SJCRH30 (cell line): ENCODE data around the gene RHOBTB1. TPM values are rescaled to one million over a fixed set of nuclear protein-coding genes. Genes with fewer than 3 reads are reported as not detected.

Experiments used
- DNase-seq, 2 experiments: peaks; one replicate each; pipeline ENCODE4 v3.0.0-alpha.2; 2015 to 2020
- H3K27ac ChIP-seq: fragments of 250-450 bp; sonication (Bioruptor Pico); 2 replicates; pipeline ENCODE4 v1.5.1; 2020; ENCODE audit warnings: mild to moderate bottlenecking, moderate library complexity
- H3K27me3 ChIP-seq: fragments of 250-450 bp; sonication (Bioruptor Pico); 2 replicates; pipeline ENCODE4 v1.5.1; 2020; ENCODE audit warnings: mild to moderate bottlenecking, moderate library complexity
- H3K36me3 ChIP-seq: fragments of 250-450 bp; sonication (Bioruptor Pico); 2 replicates; pipeline ENCODE4 v1.5.1; 2020; ENCODE audit warnings: mild to moderate bottlenecking, moderate library complexity
- H3K4me1 ChIP-seq: fragments of 250-450 bp; sonication (Bioruptor Pico); 2 replicates; pipeline ENCODE4 v1.5.1; 2020; ENCODE audit warnings: mild to moderate bottlenecking, moderate library complexity
- H3K4me3 ChIP-seq: fragments of 250-450 bp; sonication (Bioruptor Pico); 2 replicates; pipeline ENCODE4 v1.5.1; 2020; ENCODE audit warnings: mild to moderate bottlenecking, moderate library complexity
- H3K9me3 ChIP-seq: fragments of 250-450 bp; sonication (Bioruptor Pico); replicated peaks from 2 replicates; pipeline ENCODE4 v1.5.1; 2020; ENCODE audit warnings: mild to moderate bottlenecking, moderate library complexity
- total RNA-seq: library from RNA; depleted of rRNA; stranded (reverse); fragments of >200 nt; shearing (Covaris generic); gene quantifications from 2 replicates; pipeline ENCODE4 v1.2.3, GENCODE V29; 2014

The RHOBTB1 gene
- total RNA-seq, 1 experiment from 2014 or later, result 23.6 TPM

GRCh38 chr10:60893231-60893630 lies 50.8 kb downstream of the RHOBTB1 start:
- H3K4me1 ChIP-seq, result peaks cover 8% of the 10 kb centered on the region

GRCh38 chr10:60892571-60892970 lies 51.4 kb downstream of the RHOBTB1 start:
- Histone ChIP-seq H3K4me1 (peaks cover 8% of the 10 kb centered on the region), H3K9me3 (no peaks in the 10 kb centered on the region), H3K27ac (no peak overlapping the region), H3K36me3 (peaks cover 18% of the 10 kb centered on the region; the same call in 1 of the 2 replicates), H3K4me3 (no peak overlapping the region), H3K27me3 (no peaks in the 10 kb centered on the region)
- no peak for DNase-seq

More at GRCh38 chr10:60893231-60893630, 50.8 kb downstream of the RHOBTB1 start:
- Histone ChIP-seq H3K27ac (no peak overlapping the region), H3K9me3 (no peaks in the 10 kb centered on the region), H3K4me3 (no peak overlapping the region), H3K27me3 (no peaks in the 10 kb centered on the region), H3K36me3 (peaks cover 12% of the 10 kb centered on the region; the same call in 1 of the 2 replicates)
- no peak for DNase-seq

GRCh38 chr10:60890811-60891210 lies 53.2 kb downstream of the RHOBTB1 start:
- Histone ChIP-seq H3K4me3 (no peak overlapping the region), H3K9me3 (no peaks in the 10 kb centered on the region), H3K27me3 (no peaks in the 10 kb centered on the region), H3K27ac (no peak overlapping the region), H3K36me3 (peaks cover 21% of the 10 kb centered on the region; the same call in 1 of the 2 replicates), H3K4me1 (peaks cover under 1% of the 10 kb centered on the region; the same call in 1 of the 2 replicates)
- no peak for DNase-seq

GRCh38 chr10:60883187-60883586 lies 60.8 kb downstream of the RHOBTB1 start:
- Histone ChIP-seq H3K4me1 (no peaks in the 10 kb centered on the region), H3K36me3 (peaks cover 11% of the 10 kb centered on the region; the same call in 1 of the 2 replicates), H3K27ac (no peak overlapping the region), H3K9me3 (no peaks in the 10 kb centered on the region), H3K4me3 (no peak overlapping the region), H3K27me3 (no peaks in the 10 kb centered on the region)
- peak in 1 of 2 experiments; percentile 17 for DNase-seq

GRCh38 chr10:60878224-60878623 lies 65.8 kb downstream of the RHOBTB1 start:
- Histone ChIP-seq H3K27ac (no peak overlapping the region), H3K9me3 (no peaks in the 10 kb centered on the region), H3K36me3 (peaks cover 6% of the 10 kb centered on the region; the same call in 1 of the 2 replicates), H3K27me3 (no peaks in the 10 kb centered on the region), H3K4me3 (no peak overlapping the region), H3K4me1 (no peaks in the 10 kb centered on the region)
- no peak for DNase-seq

- no peak for DNase-seq
- no peaks in the 10 kb centered on the region for H3K9me3 ChIP-seq
- H3K4me3 ChIP-seq, result no peak overlapping the region
- H3K36me3 ChIP-seq, result peaks cover 4% of the 10 kb centered on the region; the same call in 1 of the 2 replicates
- H3K27me3 ChIP-seq, result no peaks in the 10 kb centered on the region
- no peaks in the 10 kb centered on the region for H3K4me1 ChIP-seq
- H3K27ac ChIP-seq, result no peak overlapping the region
Observed at GRCh38 chr10:60877777-60878120, 66.2 kb downstream of the RHOBTB1 start.

- Histone ChIP-seq H3K27ac (no peak overlapping the region), H3K4me1 (no peaks in the 10 kb centered on the region), H3K9me3 (no peaks in the 10 kb centered on the region), H3K36me3 (peaks cover 3% of the 10 kb centered on the region; the same call in 1 of the 2 replicates), H3K27me3 (no peaks in the 10 kb centered on the region), H3K4me3 (no peak overlapping the region)
- no peak for DNase-seq
Observed at GRCh38 chr10:60877061-60877776, 66.8 kb downstream of the RHOBTB1 start.

- H3K4me3 ChIP-seq, result no peak overlapping the region
- H3K27me3 ChIP-seq, result no peaks in the 10 kb centered on the region
- peaks cover 20% of the 10 kb centered on the region for H3K36me3 ChIP-seq
- DNase-seq, result no peak
- no peaks in the 10 kb centered on the region for H3K9me3 ChIP-seq
- H3K4me1 ChIP-seq, result peaks cover 9% of the 10 kb centered on the region
- H3K27ac ChIP-seq, result no peak overlapping the region
Observed at GRCh38 chr10:60873758-60874157, 70.2 kb downstream of the RHOBTB1 start.

- Histone ChIP-seq H3K9me3 (no peaks in the 10 kb centered on the region), H3K36me3 (peaks cover 20% of the 10 kb centered on the region), H3K4me3 (no peak overlapping the region), H3K27ac (no peak overlapping the region), H3K27me3 (no peaks in the 10 kb centered on the region), H3K4me1 (peaks cover 9% of the 10 kb centered on the region)
- DNase-seq, result no peak
Observed at GRCh38 chr10:60872451-60872850, 71.5 kb downstream of the RHOBTB1 start.

GRCh38 chr10:60871215-60871614 lies 72.8 kb downstream of the RHOBTB1 start:
- no peaks in the 10 kb centered on the region for H3K9me3 ChIP-seq

GRCh38 chr10:60870803-60871202 lies 73.2 kb downstream of the RHOBTB1 start:
- H3K27me3 ChIP-seq, result no peaks in the 10 kb centered on the region
- H3K36me3 ChIP-seq, result peaks cover 17% of the 10 kb centered on the region
- H3K27ac ChIP-seq, result no peak overlapping the region; the same call in 1 of the 2 replicates
- peaks cover 9% of the 10 kb centered on the region for H3K4me1 ChIP-seq
- no peaks in the 10 kb centered on the region for H3K9me3 ChIP-seq
- H3K4me3 ChIP-seq, result no peak overlapping the region
- no peak for DNase-seq

More at GRCh38 chr10:60871215-60871614, 72.8 kb downstream of the RHOBTB1 start:
- Histone ChIP-seq H3K36me3 (peaks cover 17% of the 10 kb centered on the region), H3K4me3 (no peak overlapping the region), H3K27me3 (no peaks in the 10 kb centered on the region), H3K27ac (no peak overlapping the region), H3K4me1 (peaks cover 9% of the 10 kb centered on the region)
- no peak for DNase-seq

GRCh38 chr10:60870416-60870728 lies 73.6 kb downstream of the RHOBTB1 start:
- H3K27me3 ChIP-seq, result no peaks in the 10 kb centered on the region
- no peak overlapping the region for H3K4me3 ChIP-seq
- peaks cover 17% of the 10 kb centered on the region for H3K36me3 ChIP-seq
- DNase-seq, result peak in 1 of 2 experiments; percentile 20
- H3K27ac ChIP-seq, result peak overlapping the region; percentile 40; the same call in 1 of the 2 replicates
- H3K4me1 ChIP-seq, result peaks cover 9% of the 10 kb centered on the region
- H3K9me3 ChIP-seq, result no peaks in the 10 kb centered on the region

- peak overlapping the region; percentile 40; the same call in 1 of the 2 replicates for H3K27ac ChIP-seq
- H3K36me3 ChIP-seq, result peaks cover 17% of the 10 kb centered on the region
- DNase-seq, result peak; percentile 28 to 54
- peaks cover 9% of the 10 kb centered on the region for H3K4me1 ChIP-seq
- H3K27me3 ChIP-seq, result no peaks in the 10 kb centered on the region
- no peak overlapping the region for H3K4me3 ChIP-seq
- H3K9me3 ChIP-seq, result no peaks in the 10 kb centered on the region
Observed at GRCh38 chr10:60869652-60870415, 74.2 kb downstream of the RHOBTB1 start.

- Histone ChIP-seq H3K36me3 (peaks cover 17% of the 10 kb centered on the region), H3K4me1 (peaks cover 9% of the 10 kb centered on the region), H3K27me3 (no peaks in the 10 kb centered on the region), H3K9me3 (no peaks in the 10 kb centered on the region), H3K27ac (no peak overlapping the region), H3K4me3 (no peak overlapping the region)
- DNase-seq, result no peak
Observed at GRCh38 chr10:60868946-60869345, 75.0 kb downstream of the RHOBTB1 start.

GRCh38 chr10:60865198-60865783 lies 78.7 kb downstream of the RHOBTB1 start:
- Histone ChIP-seq H3K27ac (no peak overlapping the region), H3K9me3 (no peaks in the 10 kb centered on the region), H3K27me3 (no peaks in the 10 kb centered on the region), H3K36me3 (no peaks in the 10 kb centered on the region), H3K4me3 (no peak overlapping the region), H3K4me1 (peaks cover 3% of the 10 kb centered on the region)
- no peak for DNase-seq
